ENCODE results near the gene SPAG16. TPM values are rescaled to one million over a fixed set of nuclear protein-coding genes. Genes with fewer than 3 reads are reported as not detected.

SPAG16 gene
- total RNA-seq, 4 donors from 2014 or later: 25.6 to 37.5 (median 26.3) TPM

DNA sequence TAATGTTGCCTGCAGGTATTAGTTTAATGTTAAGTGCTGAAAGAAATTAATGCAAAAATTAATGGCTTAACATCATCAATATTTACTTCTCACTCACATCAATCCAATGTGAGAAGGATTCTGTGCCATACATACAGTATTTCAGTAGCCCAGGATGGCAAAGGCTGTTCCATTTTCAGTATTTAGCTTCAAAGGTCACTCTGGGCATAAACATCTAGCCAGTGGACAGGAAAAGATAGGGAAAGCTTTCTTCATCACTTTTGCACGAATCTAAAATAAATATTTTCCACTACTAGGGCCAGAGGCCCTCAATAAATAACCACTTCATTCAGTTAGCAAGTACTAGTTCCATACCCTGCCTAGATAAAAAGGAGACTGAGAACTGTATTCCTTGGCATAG lies 890.3 kb downstream of the SPAG16 start:
- intact Hi-C loops (cut with DNase I; ENCODE audit: low total_unique reads): no loop called here
- no peak overlapping the region for H3K4me3 ChIP-seq (ENCODE audit: low read depth, poor library complexity, severe bottlenecking)
- 56 to 60% methylated on average over 1 of the region's 1 CpG for WGBS, 2 donors
- TF ChIP-seq POLR2A (IDR thresholded peaks at IDR 0.05): no peak
- TF ChIP-seq, protein P1, sequence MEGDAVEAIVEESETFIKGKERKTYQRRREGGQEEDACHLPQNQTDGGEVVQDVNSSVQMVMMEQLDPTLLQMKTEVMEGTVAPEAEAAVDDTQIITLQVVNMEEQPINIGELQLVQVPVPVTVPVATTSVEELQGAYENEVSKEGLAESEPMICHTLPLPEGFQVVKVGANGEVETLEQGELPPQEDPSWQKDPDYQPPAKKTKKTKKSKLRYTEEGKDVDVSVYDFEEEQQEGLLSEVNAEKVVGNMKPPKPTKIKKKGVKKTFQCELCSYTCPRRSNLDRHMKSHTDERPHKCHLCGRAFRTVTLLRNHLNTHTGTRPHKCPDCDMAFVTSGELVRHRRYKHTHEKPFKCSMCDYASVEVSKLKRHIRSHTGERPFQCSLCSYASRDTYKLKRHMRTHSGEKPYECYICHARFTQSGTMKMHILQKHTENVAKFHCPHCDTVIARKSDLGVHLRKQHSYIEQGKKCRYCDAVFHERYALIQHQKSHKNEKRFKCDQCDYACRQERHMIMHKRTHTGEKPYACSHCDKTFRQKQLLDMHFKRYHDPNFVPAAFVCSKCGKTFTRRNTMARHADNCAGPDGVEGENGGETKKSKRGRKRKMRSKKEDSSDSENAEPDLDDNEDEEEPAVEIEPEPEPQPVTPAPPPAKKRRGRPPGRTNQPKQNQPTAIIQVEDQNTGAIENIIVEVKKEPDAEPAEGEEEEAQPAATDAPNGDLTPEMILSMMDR (IDR thresholded peaks at IDR 0.05): no peak
- DNase-seq (ENCODE audit: low spot score in 2 of 2): no peak

DNA sequence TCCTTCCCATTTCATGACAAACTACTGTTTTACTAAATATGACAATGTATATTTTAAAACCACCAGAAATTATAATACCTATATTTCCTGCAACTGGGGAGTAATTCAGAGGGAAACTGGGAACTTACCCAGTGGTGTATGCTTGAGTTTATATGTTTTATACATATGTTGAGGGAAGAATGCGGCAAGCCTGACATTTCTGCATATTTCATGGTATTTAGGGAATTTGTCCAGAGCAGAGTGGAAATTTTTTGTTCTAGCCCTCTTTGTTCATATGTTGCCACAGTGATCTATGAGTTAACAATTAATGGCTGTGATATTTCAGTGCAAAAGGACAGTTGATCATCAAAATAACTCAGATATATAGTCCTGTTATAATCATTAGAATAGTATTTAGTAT lies 895.8 kb downstream of the SPAG16 start:
- H3K4me3 ChIP-seq (ENCODE audit: low read depth, poor library complexity, severe bottlenecking): no peak overlapping the region
- DNase-seq (ENCODE audit: low spot score in 2 of 2): no peak
- no peak for TF ChIP-seq POLR2A (IDR thresholded peaks at IDR 0.05)
- TF ChIP-seq, protein P1 (IDR thresholded peaks at IDR 0.05): no peak
- WGBS, 2 donors: 76 to 79% methylated on average over 1 of the region's 1 CpG
- intact Hi-C loops (cut with DNase I; ENCODE audit: low total_unique reads): no loop called here

DNA sequence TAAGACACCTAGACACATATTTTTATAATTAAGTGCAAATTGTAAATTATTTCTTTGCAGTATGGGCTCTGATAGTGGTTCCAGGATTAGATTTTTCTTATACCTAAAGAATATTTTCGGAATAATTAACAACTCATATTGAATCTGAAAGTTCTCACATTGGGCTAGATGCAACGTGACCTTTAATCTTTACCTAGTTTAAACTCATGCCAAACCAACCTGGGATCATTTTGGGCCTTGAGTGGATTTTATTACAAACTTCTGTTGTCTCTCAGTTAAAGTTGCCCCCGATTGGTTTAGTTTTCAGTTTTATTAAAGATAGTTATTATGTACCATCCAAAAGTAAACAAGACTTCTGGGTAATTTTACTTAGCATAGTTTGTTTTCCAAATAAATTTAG lies 896.4 kb downstream of the SPAG16 start:
- intact Hi-C loops (cut with DNase I; ENCODE audit: low total_unique reads): no loop called here
- 69 to 71% methylated on average over 3 of the region's 3 CpGs for WGBS, 2 donors
- no peak overlapping the region for H3K4me3 ChIP-seq (ENCODE audit: low read depth, poor library complexity, severe bottlenecking)
- no peak for DNase-seq (ENCODE audit: low spot score in 2 of 2)
- TF ChIP-seq POLR2A (IDR thresholded peaks at IDR 0.05): no peak
- TF ChIP-seq, protein P1 (IDR thresholded peaks at IDR 0.05): no peak

DNA sequence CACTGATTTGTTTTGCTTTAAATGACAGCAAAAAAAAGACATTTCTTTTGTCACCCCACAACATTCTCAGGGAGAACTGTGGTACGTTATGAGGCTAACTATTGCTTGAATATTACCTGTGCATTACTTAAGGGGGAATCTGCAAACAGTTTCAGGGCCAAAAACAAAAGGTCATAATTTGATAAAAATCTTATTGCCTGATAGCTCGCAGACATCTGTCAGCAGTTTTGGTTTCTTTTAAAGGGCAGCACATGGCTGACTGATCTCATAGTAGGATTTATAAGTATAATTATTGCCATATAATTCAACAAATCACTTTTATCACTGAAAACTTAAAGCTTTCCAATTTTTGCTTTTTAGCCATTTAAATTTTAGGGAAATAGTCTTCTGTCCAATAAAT lies 900.2 kb downstream of the SPAG16 start:
- no peak for DNase-seq (ENCODE audit: low spot score in 2 of 2)
- intact Hi-C loops (cut with DNase I; ENCODE audit: low total_unique reads): no loop called here
- no peak for TF ChIP-seq POLR2A (IDR thresholded peaks at IDR 0.05)
- TF ChIP-seq, protein P1 (IDR thresholded peaks at IDR 0.05): no peak
- no peak overlapping the region for H3K4me3 ChIP-seq (ENCODE audit: low read depth, poor library complexity, severe bottlenecking)
- 58 to 65% methylated on average over 2 of the region's 2 CpGs for WGBS, 2 donors

DNA sequence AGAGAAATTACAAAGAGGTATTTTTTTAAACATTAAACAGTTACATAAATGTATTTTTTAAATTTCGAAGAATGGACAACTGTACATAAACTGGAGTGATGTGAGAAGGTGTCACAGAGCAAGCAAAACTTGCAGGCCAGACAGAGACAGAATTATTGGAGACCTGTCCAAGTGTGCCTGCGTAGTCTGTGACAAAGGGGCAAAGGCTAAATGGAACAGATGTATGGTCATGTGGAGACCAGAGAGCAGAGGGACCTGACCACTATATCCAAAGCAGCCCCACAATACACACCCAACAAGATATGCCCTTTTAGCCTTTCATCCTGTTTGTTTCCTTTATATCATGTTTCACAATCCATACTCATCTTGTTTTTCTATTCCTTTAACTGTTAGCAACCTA lies 901.3 kb downstream of the SPAG16 start:
- TF ChIP-seq, protein P1 (IDR thresholded peaks at IDR 0.05): no peak
- TF ChIP-seq POLR2A (IDR thresholded peaks at IDR 0.05): no peak
- no peak for DNase-seq (ENCODE audit: low spot score in 2 of 2)
- WGBS, 2 donors: 83 to 88% methylated on average over 2 of the region's 2 CpGs
- intact Hi-C loops (cut with DNase I; ENCODE audit: low total_unique reads): no loop called here
- H3K4me3 ChIP-seq (ENCODE audit: low read depth, poor library complexity, severe bottlenecking): no peak overlapping the region

DNA sequence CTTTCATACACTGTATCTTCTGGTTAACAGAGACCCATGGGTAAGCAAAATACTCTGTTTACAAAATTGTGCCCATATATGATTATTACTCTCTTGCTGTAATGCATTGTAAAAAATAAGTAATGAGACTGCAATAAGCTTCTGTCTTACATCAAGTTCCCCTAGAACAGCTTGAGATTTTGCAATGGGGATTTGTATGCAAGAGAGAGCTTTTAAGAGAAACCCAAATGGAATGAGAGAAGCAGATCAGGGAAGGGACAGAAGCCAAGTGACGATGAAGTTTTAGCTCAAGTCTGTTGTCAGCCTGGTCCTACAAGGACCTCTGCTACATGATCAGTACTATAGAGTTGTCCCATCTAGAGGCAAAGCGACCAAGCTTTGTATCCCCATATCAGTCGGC lies 908.4 kb downstream of the SPAG16 start:
- WGBS, 2 donors: 82 to 84% methylated on average over 3 of the region's 3 CpGs
- H3K4me3 ChIP-seq (ENCODE audit: low read depth, poor library complexity, severe bottlenecking): no peak overlapping the region
- intact Hi-C loops (cut with DNase I; ENCODE audit: low total_unique reads): no loop called here
- no peak for DNase-seq (ENCODE audit: low spot score in 2 of 2)
- TF ChIP-seq, protein P1 (IDR thresholded peaks at IDR 0.05): no peak
- no peak for TF ChIP-seq POLR2A (IDR thresholded peaks at IDR 0.05)
